NCI-H748 (cell line): ENCODE measurements around the gene ANO4.
"Not testable (repeated sequence)": the region's sequence is repeated elsewhere in the genome, so short reads cannot be mapped to it uniquely, and the experiment has no call there.

ENCODE experiments used
- DNase-seq: peaks from one replicate; lab custom pipeline; 2025; ENCODE audit not compliant: unreplicated experiment; lab: John Stamatoyannopoulos, UW

Gene ANO4

GRCh38 chr12:100987552-100988521 lies 193.3 kb downstream of the ANO4 start:
- DNase-seq = peak; percentile 23

- not testable (repeated sequence) for DNase-seq
Observed at GRCh38 chr12:100989509-100989908, 194.9 kb downstream of the ANO4 start.

- no peak for DNase-seq
Observed at GRCh38 chr12:100991102-100991501, 196.5 kb downstream of the ANO4 start.

- no peak for DNase-seq
Observed at GRCh38 chr12:100992194-100992593, 197.6 kb downstream of the ANO4 start.

GRCh38 chr12:100993916-100994450 lies 199.4 kb downstream of the ANO4 start:
- no peak for DNase-seq

- no peak for DNase-seq
Observed at GRCh38 chr12:100995201-100995600, 200.6 kb downstream of the ANO4 start.

GRCh38 chr12:100995771-100996170 lies 201.2 kb downstream of the ANO4 start:
- no peak for DNase-seq

GRCh38 chr12:101001669-101002068 lies 207.1 kb downstream of the ANO4 start:
- no peak for DNase-seq

- DNase-seq = no peak
Observed at GRCh38 chr12:101002696-101003419, 208.3 kb downstream of the ANO4 start.

- no peak for DNase-seq
Observed at GRCh38 chr12:101004898-101005297, 210.3 kb downstream of the ANO4 start.

- DNase-seq = no peak
Observed at GRCh38 chr12:101009274-101009673, 214.7 kb downstream of the ANO4 start.

GRCh38 chr12:101010896-101011295 lies 216.3 kb downstream of the ANO4 start:
- DNase-seq = no peak

GRCh38 chr12:101013993-101014392 lies 219.4 kb downstream of the ANO4 start:
- DNase-seq = peak; percentile 55

GRCh38 chr12:101015044-101015443 lies 220.5 kb downstream of the ANO4 start:
- DNase-seq = no peak

- DNase-seq = no peak
Observed at GRCh38 chr12:101018540-101018939, 224.0 kb downstream of the ANO4 start.

GRCh38 chr12:101019201-101019600 lies 224.6 kb downstream of the ANO4 start:
- no peak for DNase-seq

- DNase-seq = no peak
Observed at GRCh38 chr12:101019667-101020066, 225.1 kb downstream of the ANO4 start.

- no peak for DNase-seq
Observed at GRCh38 chr12:101021442-101021841, 226.9 kb downstream of the ANO4 start.

- DNase-seq = no peak
Observed at GRCh38 chr12:101021911-101022388, 227.4 kb downstream of the ANO4 start.

- DNase-seq = peak; percentile 47
Observed at GRCh38 chr12:101027200-101027599, 232.6 kb downstream of the ANO4 start.

GRCh38 chr12:101027816-101028215 lies 233.2 kb downstream of the ANO4 start:
- no peak for DNase-seq
